Germinal center (tissue), 1 donor: ENCODE measurements around the gene ZNF208.
"Not testable (repeated sequence)": the region's sequence is repeated elsewhere in the genome, so short reads cannot be mapped to it uniquely, and the experiment has no call there.

Source experiments
- DNase-seq: peaks from one replicate; pipeline ENCODE4 v3.0.0; 2012; ENCODE audit warnings: mixed read lengths, low spot score

Gene ZNF208

DNA sequence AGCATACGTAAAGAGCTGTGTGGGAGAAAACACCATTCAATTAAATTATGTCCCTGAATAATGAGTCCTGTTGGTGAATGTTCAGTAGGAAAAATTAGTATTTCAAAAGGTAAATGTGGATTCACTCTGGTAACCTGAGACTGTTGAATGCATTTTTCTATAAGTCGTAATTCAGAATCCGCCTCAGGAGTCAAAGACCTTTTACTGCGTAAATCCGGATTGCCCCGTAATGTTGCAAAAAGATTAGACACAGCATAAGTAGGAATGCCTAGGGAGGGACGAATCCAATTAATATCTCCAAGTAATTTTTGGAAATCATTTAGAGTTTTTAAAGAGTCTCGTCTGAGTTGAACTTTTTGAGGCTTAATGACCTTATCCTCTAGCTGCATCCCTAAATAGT, 126.0 kb downstream of the ZNF208 start:
- DNase-seq, result not testable (repeated sequence)

GRCh38 chr19:21883516-21883915, 127.2 kb downstream of the ZNF208 start:
- DNase-seq, result no peak
